ENCODE measurements around the gene CHCHD10.

The CHCHD10 gene

GRCh38 chr22:23787600-23787896, 19.8 kb upstream of the CHCHD10 start:
- DNase-seq (ENCODE audit: low spot score): no peak

- DNase-seq (ENCODE audit: low spot score): peak; percentile 88
Observed at GRCh38 chr22:23786752-23787599, 19.2 kb upstream of the CHCHD10 start, which contains the start of gene SMARCB1. Gene SMARCB1 (plus strand): TSS chr22:23786966. CDS start chr22:23787170, 204 bp downstream.

GRCh38 chr22:23786261-23786710, 18.5 kb upstream of the CHCHD10 start:
- DNase-seq (ENCODE audit: low spot score): no peak

GRCh38 chr22:23784215-23784732, 16.5 kb upstream of the CHCHD10 start:
- no peak for DNase-seq (ENCODE audit: low spot score)

- DNase-seq (ENCODE audit: low spot score): no peak
Observed at GRCh38 chr22:23783265-23784150, 15.7 kb upstream of the CHCHD10 start.

- DNase-seq (ENCODE audit: low spot score): no peak
Observed at GRCh38 chr22:23782703-23783102, 14.9 kb upstream of the CHCHD10 start.

GRCh38 chr22:23782252-23782651, 14.5 kb upstream of the CHCHD10 start:
- no peak for DNase-seq (ENCODE audit: low spot score)

- DNase-seq (ENCODE audit: low spot score): no peak
Observed at GRCh38 chr22:23781511-23782183, 13.9 kb upstream of the CHCHD10 start.

GRCh38 chr22:23781065-23781464, 13.3 kb upstream of the CHCHD10 start:
- DNase-seq (ENCODE audit: low spot score): no peak

- no peak for DNase-seq (ENCODE audit: low spot score)
Observed at GRCh38 chr22:23780146-23780748, 12.5 kb upstream of the CHCHD10 start.

- no peak for DNase-seq (ENCODE audit: low spot score)
Observed at GRCh38 chr22:23779731-23780130, 12.0 kb upstream of the CHCHD10 start.

GRCh38 chr22:23779083-23779482, 11.3 kb upstream of the CHCHD10 start:
- DNase-seq (ENCODE audit: low spot score): no peak

- DNase-seq (ENCODE audit: low spot score): no peak
Observed at GRCh38 chr22:23778577-23778900, 10.8 kb upstream of the CHCHD10 start.

- DNase-seq (ENCODE audit: low spot score): no peak
Observed at GRCh38 chr22:23777776-23778576, 10.2 kb upstream of the CHCHD10 start.

GRCh38 chr22:23775779-23776375, 8.1 kb upstream of the CHCHD10 start:
- DNase-seq (ENCODE audit: low spot score): no peak

GRCh38 chr22:23774922-23775436, 7.2 kb upstream of the CHCHD10 start:
- no peak for DNase-seq (ENCODE audit: low spot score)

GRCh38 chr22:23774114-23774921, 6.5 kb upstream of the CHCHD10 start:
- no peak for DNase-seq (ENCODE audit: low spot score)

GRCh38 chr22:23773483-23774113, 5.8 kb upstream of the CHCHD10 start:
- DNase-seq (ENCODE audit: low spot score): no peak

All from activated CD4-positive, alpha-beta T cell treated with anti-CD3 and anti-CD28 coated beads, Interleukin-2, Interleukin-4, amounts not matched to agents 100 ng/mL and 50 ng/mL, durations not matched to agents 16 hours and 8 hours (primary cell).